Neuronal stem cell (in vitro differentiated cells): ENCODE data around the gene MID1.

Experiments used
- DNase-seq: peaks from one replicate; pipeline ENCODE4 v3.0.0-alpha.2; 2013; ENCODE audit warnings: low spot score
- H2AFZ ChIP-seq: one replicate; pipeline ENCODE4 v1.6.1; 2013; ENCODE audit warnings: mild to moderate bottlenecking, low read length, inconsistent platforms
- H2AK5ac ChIP-seq: 2 replicates; pipeline ENCODE4 v1.6.1; 2013; ENCODE audit warnings: low read depth, mild to moderate bottlenecking, inconsistent platforms, low read length, moderate library complexity, mixed read lengths
- H2BK120ac ChIP-seq: 2 replicates; pipeline ENCODE4 v1.6.1; 2013; ENCODE audit warnings: low read depth, mild to moderate bottlenecking, inconsistent platforms, low read length, moderate library complexity, mixed read lengths
- H2BK12ac ChIP-seq: one replicate; pipeline ENCODE4 v1.6.1; 2013; ENCODE audit warnings: low read length, inconsistent platforms
- H2BK15ac ChIP-seq: 2 replicates; pipeline ENCODE4 v1.6.1; 2013; ENCODE audit warnings: mild to moderate bottlenecking, low read length, inconsistent platforms, mixed read lengths
- H2BK5ac ChIP-seq: one replicate; pipeline ENCODE4 v1.6.1; 2013; ENCODE audit warnings: inconsistent platforms, mild to moderate bottlenecking, low read length, moderate library complexity
- H3K14ac ChIP-seq: one replicate; pipeline ENCODE4 v1.6.1; 2013; ENCODE audit warnings: low read length, inconsistent platforms
- H3K18ac ChIP-seq: 2 replicates; pipeline ENCODE4 v1.6.1; 2013; ENCODE audit warnings: low read length, inconsistent platforms
- H3K23ac ChIP-seq: 2 replicates; pipeline ENCODE4 v1.6.1; 2013; ENCODE audit warnings: low read depth, mild to moderate bottlenecking, mixed read lengths, low read length, inconsistent platforms; ENCODE audit not compliant: poor library complexity
- H3K27ac ChIP-seq: replicated peaks from 3 replicates; pipeline ENCODE4 v1.5.1; 2013; ENCODE audit warnings: low read length, inconsistent platforms
- H3K27me3 ChIP-seq, 3 experiments: 2 replicates each; pipeline ENCODE4 v1.6.1; 2013; ENCODE audit warnings: low read length in 3 of 3, mild to moderate bottlenecking in 2 of 3, inconsistent platforms in 1 of 3, low read depth in 1 of 3, mixed read lengths in 1 of 3, moderate library complexity in 1 of 3; ENCODE audit not compliant: control insufficient read depth in 3 of 3, insufficient read depth in 3 of 3
- H3K36me3 ChIP-seq, 2 donors: replicated peaks in 1 of 2; 2 replicates each; pipeline ENCODE4 v1.6.1; 2013; ENCODE audit warnings: low read length in 2 of 2; ENCODE audit not compliant: control insufficient read depth in 2 of 2, insufficient read depth in 2 of 2
- H3K4ac ChIP-seq: 2 replicates; pipeline ENCODE4 v1.6.1; 2013; ENCODE audit warnings: inconsistent platforms, mild to moderate bottlenecking, low read length, moderate library complexity
- H3K4me1 ChIP-seq, 2 donors: 1 replicate in 1 of 2; 2 replicates in 1 of 2; pipeline ENCODE4 v1.6.1; 2013; ENCODE audit warnings: low read length in 2 of 2, low read depth in 1 of 2; ENCODE audit not compliant: control insufficient read depth in 2 of 2, insufficient read depth in 1 of 2
- H3K4me2 ChIP-seq: one replicate; pipeline ENCODE4 v1.6.1; 2013; ENCODE audit warnings: mild to moderate bottlenecking, low read length, inconsistent platforms; ENCODE audit not compliant: insufficient read depth, poor library complexity, severe bottlenecking
- H3K4me3 ChIP-seq, 2 donors: 2 replicates each; pipeline ENCODE4 v1.5.1; 2013; ENCODE audit warnings: low read length in 2 of 2, mild to moderate bottlenecking in 2 of 2, inconsistent platforms in 1 of 2, moderate library complexity in 1 of 2
- H3K79me1 ChIP-seq: one replicate; pipeline ENCODE4 v1.6.1; 2013; ENCODE audit warnings: low read depth, mild to moderate bottlenecking, inconsistent platforms, low read length, moderate library complexity
- H3K9ac ChIP-seq: one replicate; pipeline ENCODE4 v1.6.1; 2013; ENCODE audit warnings: mild to moderate bottlenecking, low read depth, low read length, inconsistent platforms; ENCODE audit not compliant: poor library complexity
- H3K9me3 ChIP-seq, 2 donors: replicated peaks in 1 of 2; 2 replicates each; pipeline versions ENCODE3 to v1.6.1; 2013; ENCODE audit warnings: low read length in 2 of 2, mild to moderate bottlenecking in 2 of 2, inconsistent platforms in 1 of 2, low read depth in 1 of 2, mixed read lengths in 1 of 2, moderate library complexity in 1 of 2; ENCODE audit not compliant: control insufficient read depth in 2 of 2, insufficient read depth in 1 of 2
- H4K8ac ChIP-seq: one replicate; pipeline ENCODE4 v1.6.1; 2013; ENCODE audit warnings: low read depth, mild to moderate bottlenecking, inconsistent platforms, low read length, moderate library complexity
- H4K91ac ChIP-seq: one replicate; pipeline ENCODE4 v1.6.1; 2013; ENCODE audit warnings: low read length, low read depth, mild to moderate bottlenecking, inconsistent platforms; ENCODE audit not compliant: poor library complexity
- WGBS, 2 donors: extraction: QIAGEN DNeasy Blood & Tissue Kit; methylation state at CpG; one replicate each; pipeline ENCODE4 v1.1.7; 2013; ENCODE audit warnings: missing lambda C conversion rate in 2 of 2, mixed read lengths in 1 of 2; ENCODE audit not compliant: insufficient read length in 2 of 2, insufficient replicate concordance in 1 of 2; ENCODE audit errors: extremely low coverage in 2 of 2; 5-methylcytosine and 5-hydroxymethylcytosine counted together

The MID1 gene

DNA sequence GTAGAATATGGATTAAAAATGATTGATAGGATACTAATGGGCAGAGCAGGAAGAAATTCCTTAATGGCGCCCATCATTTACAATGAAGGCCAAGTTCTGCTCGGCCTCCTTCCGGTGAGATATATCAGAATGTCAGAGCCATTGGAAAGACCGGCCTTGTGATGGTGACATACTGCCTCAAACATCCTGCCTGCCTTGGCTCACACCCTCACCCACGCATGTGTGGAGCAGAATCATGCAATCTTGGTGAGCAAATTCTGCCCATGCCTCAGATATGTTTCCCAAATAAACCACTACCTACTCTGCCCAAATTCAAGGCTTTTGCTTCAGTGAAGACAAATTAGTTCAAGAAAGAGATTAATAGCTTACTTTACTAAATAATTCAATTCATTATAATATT, 163.3 kb downstream of the MID1 start:
- H2BK5ac ChIP-seq, result no peak overlapping the region
- no peak overlapping the region for H2AK5ac ChIP-seq
- no peaks in the 10 kb centered on the region for H3K27me3 ChIP-seq
- no peak for DNase-seq
- H3K4me2 ChIP-seq, result no peak overlapping the region
- H3K27ac ChIP-seq, result no peak overlapping the region
- no peak overlapping the region for H3K9ac ChIP-seq
- peaks cover 2 to 95% of the 10 kb centered on the region in 2 donors for H3K36me3 ChIP-seq
- H3K18ac ChIP-seq, result no peak overlapping the region
- H3K4me3 ChIP-seq, result no peak overlapping the region
- WGBS, 2 donors, result no CpG with 5 or more reads among the region's 5 CpGs
- H2AFZ ChIP-seq, result no peak overlapping the region
- no peak overlapping the region for H2BK12ac ChIP-seq
- H3K14ac ChIP-seq, result no peak overlapping the region
- no peak overlapping the region for H2BK15ac ChIP-seq
- peaks cover 0 to 2% of the 10 kb centered on the region in 2 donors for H3K4me1 ChIP-seq
- H3K9me3 ChIP-seq, result peaks cover 2 to 7% of the 10 kb centered on the region in 2 donors
- H3K4ac ChIP-seq, result no peak overlapping the region
- H3K79me1 ChIP-seq, result no peaks in the 10 kb centered on the region
- no peak overlapping the region for H4K8ac ChIP-seq
- H2BK120ac ChIP-seq, result no peak overlapping the region
- no peak overlapping the region for H4K91ac ChIP-seq
- H3K23ac ChIP-seq, result no peak overlapping the region

DNA sequence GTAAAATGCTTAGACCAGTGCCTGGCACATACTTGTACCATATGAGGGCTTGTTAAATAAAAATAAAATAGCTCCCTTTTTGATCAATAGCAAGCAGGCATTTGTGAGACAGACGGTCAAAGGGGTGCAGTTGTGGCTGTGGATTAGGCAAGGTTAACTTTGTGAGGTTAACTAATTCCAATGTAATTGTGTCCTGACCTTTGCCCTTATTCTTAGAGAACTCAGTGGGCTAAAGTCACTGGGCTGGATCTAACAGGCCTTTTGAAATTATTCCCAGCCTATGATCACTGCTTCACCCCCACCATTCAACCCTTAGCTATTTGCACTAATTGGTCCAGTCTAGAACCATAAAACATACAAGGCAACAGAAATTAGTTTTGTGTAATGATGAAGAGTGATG, 166.4 kb downstream of the MID1 start:
- H3K79me1 ChIP-seq, result no peaks in the 10 kb centered on the region
- H3K14ac ChIP-seq, result no peak overlapping the region
- no peak overlapping the region for H2BK15ac ChIP-seq
- WGBS, 2 donors, result no CpG with 5 or more reads among the region's 1 CpG
- no peak overlapping the region for H2AK5ac ChIP-seq
- no peak overlapping the region for H4K91ac ChIP-seq
- H4K8ac ChIP-seq, result no peak overlapping the region
- H3K4me3 ChIP-seq, result no peak overlapping the region
- peak overlapping the region; percentile 51 for H3K27ac ChIP-seq
- H2AFZ ChIP-seq, result no peak overlapping the region
- H3K4ac ChIP-seq, result no peak overlapping the region
- peak; percentile 35 for DNase-seq
- peaks cover 0 to 2% of the 10 kb centered on the region in 2 donors for H3K4me1 ChIP-seq
- H3K4me2 ChIP-seq, result no peak overlapping the region
- H2BK120ac ChIP-seq, result no peak overlapping the region
- H2BK5ac ChIP-seq, result no peak overlapping the region
- no peak overlapping the region for H3K23ac ChIP-seq
- no peaks in the 10 kb centered on the region for H3K27me3 ChIP-seq
- H2BK12ac ChIP-seq, result no peak overlapping the region
- H3K36me3 ChIP-seq, result peaks cover 5 to 99% of the 10 kb centered on the region in 2 donors
- peaks cover 2 to 7% of the 10 kb centered on the region in 2 donors for H3K9me3 ChIP-seq
- no peak overlapping the region for H3K18ac ChIP-seq
- H3K9ac ChIP-seq, result no peak overlapping the region

DNA sequence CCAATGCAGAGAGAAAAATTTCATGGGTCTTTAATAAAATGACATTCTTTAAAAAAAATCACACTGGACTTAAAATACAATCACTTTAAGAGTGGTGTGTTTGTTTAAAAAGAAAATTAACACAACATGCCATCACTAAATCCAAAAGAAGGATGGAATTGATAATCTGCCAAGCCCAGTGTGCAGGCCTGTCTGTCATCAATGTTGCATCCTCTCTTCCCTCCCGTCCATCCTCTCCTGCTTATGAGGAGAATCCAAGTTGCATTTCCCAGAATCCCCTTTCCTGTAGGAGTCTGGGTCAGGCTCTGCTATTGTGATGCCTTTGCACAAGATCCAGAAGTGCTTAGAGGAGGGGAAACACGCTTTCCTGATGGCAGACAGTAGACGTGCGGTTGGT, 169.4 kb downstream of the MID1 start:
- Histone ChIP-seq H2AFZ (no peak overlapping the region), H3K4ac (no peak overlapping the region), H3K18ac (no peak overlapping the region), H3K4me2 (no peak overlapping the region), H2BK12ac (no peak overlapping the region), H2BK120ac (no peak overlapping the region), H3K36me3 (peaks cover 5 to 99% of the 10 kb centered on the region in 2 donors), H4K8ac (no peak overlapping the region), H4K91ac (no peak overlapping the region), H3K9me3 (peaks cover 2 to 7% of the 10 kb centered on the region in 2 donors), H3K4me1 (peaks cover 0 to 2% of the 10 kb centered on the region in 2 donors), H2BK5ac (no peak overlapping the region), H3K23ac (no peak overlapping the region), H3K27ac (no peak overlapping the region), H3K4me3 (no peak overlapping the region), H3K14ac (no peak overlapping the region), H3K9ac (no peak overlapping the region), H3K79me1 (no peaks in the 10 kb centered on the region), H3K27me3 (no peaks in the 10 kb centered on the region), H2BK15ac (no peak overlapping the region), H2AK5ac (no peak overlapping the region)
- no CpG with 5 or more reads among the region's 4 CpGs for WGBS, 2 donors
- DNase-seq, result no peak

DNA sequence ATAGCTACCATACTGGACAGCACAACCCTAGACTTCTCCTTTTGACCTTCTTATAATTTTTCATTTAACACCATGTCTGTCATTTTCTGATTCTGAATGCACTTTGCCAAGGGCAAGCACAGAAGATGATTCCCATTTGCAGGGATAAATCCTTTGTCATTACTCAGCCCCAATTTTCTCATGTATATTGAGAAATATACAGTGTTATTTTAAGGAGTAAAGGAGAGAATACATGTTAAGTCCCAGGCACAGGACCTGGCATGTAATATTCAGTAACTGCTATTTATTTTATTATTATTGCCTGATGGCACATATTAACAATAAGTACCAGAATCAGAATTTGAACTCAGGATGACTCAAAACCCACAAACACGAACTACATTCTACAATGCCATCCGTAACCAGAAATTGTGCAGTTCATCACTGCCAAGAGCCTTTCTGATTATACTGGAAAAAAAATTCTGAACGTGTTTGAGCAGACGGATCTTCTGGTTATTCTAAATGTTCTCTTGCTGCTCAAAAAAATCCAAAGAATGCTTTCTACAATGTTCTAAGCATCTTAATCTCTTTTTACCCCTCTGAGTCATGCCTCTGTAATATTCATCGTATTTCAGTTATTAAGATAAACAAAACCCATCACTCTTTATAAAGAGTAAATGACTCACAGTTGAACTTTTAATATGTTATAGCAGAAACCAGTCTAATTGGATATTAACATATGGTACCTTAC, 170.0 kb downstream of the MID1 start:
- Histone ChIP-seq H2BK12ac (no peak overlapping the region), H2AFZ (no peak overlapping the region), H2BK15ac (no peak overlapping the region), H3K36me3 (peaks cover 5 to 97% of the 10 kb centered on the region in 2 donors), H2AK5ac (no peak overlapping the region), H3K18ac (no peak overlapping the region), H3K27ac (no peak overlapping the region), H3K4me3 (no peak overlapping the region), H4K91ac (no peak overlapping the region), H3K23ac (no peak overlapping the region), H3K9ac (no peak overlapping the region), H2BK5ac (no peak overlapping the region), H4K8ac (no peak overlapping the region), H2BK120ac (no peak overlapping the region), H3K9me3 (peaks cover 2 to 6% of the 10 kb centered on the region in 2 donors), H3K79me1 (no peaks in the 10 kb centered on the region), H3K4ac (no peak overlapping the region), H3K14ac (no peak overlapping the region), H3K27me3 (no peaks in the 10 kb centered on the region), H3K4me1 (peaks cover 0 to 2% of the 10 kb centered on the region in 2 donors), H3K4me2 (no peak overlapping the region)
- DNase-seq, result no peak
- WGBS, 2 donors, result no CpG with 5 or more reads among the region's 5 CpGs
